HepG2 (cell line): ENCODE data around the gene SMARCB1. TPM values are rescaled to one million over a fixed set of nuclear protein-coding genes. Genes with fewer than 3 reads are reported as not detected.

Source experiments
- ARNT2 ChIP-seq: sonication (generic); formaldehyde crosslinking; IDR thresholded peaks from 2 replicates; pipeline ENCODE4 v1.8.0; 2022; ENCODE audit warnings: mild to moderate bottlenecking, low read depth, missing genetic modification reagents, moderate library complexity
- ASH2L ChIP-seq: fragments of 300-600, 200-600 bp; sonication (generic); IDR thresholded peaks from 2 replicates; pipeline ENCODE4 v1.7.0; 2017; ENCODE audit warnings: low read depth, mild to moderate bottlenecking, moderate library complexity, mixed read lengths, low read length; ENCODE audit not compliant: insufficient read length
- HCFC1 ChIP-seq: fragments of 150-350 bp; IDR thresholded peaks from 2 replicates; pipeline ENCODE4 v1.6.1; 2014; ENCODE audit warnings: low read depth, low read length
- HDAC1 ChIP-seq: sonication (generic); formaldehyde crosslinking; IDR thresholded peaks from 2 replicates; pipeline ENCODE4 v1.5.1; 2020; ENCODE audit warnings: mild to moderate bottlenecking, missing genetic modification reagents
- IKZF4 ChIP-seq: sonication (generic); formaldehyde crosslinking; IDR thresholded peaks from 2 replicates; pipeline ENCODE4 v1.5.1; 2020; ENCODE audit warnings: borderline replicate concordance, mild to moderate bottlenecking, low read depth, missing genetic modification reagents; ENCODE audit errors: not compliant biosample characterization
- KMT2B ChIP-seq: IDR thresholded peaks from 2 replicates; pipeline ENCODE4 v1.6.1; 2016; ENCODE audit warnings: missing genetic modification reagents, missing compliant biosample characterization
- MED1 ChIP-seq: sonication (generic); formaldehyde crosslinking; IDR thresholded peaks from 2 replicates; pipeline ENCODE4 v1.4.0; 2020; ENCODE audit warnings: missing genetic modification reagents
- MTA1 ChIP-seq: sonication (generic); formaldehyde crosslinking; IDR thresholded peaks from 2 replicates; pipeline ENCODE4 v1.4.0; 2020; ENCODE audit warnings: missing genetic modification reagents, mild to moderate bottlenecking, borderline replicate concordance
- PAF1 ChIP-seq: IDR thresholded peaks from 2 replicates; pipeline ENCODE4 v1.6.1; 2016; ENCODE audit warnings: missing genetic modification reagents, missing compliant biosample characterization
- SMARCE1 ChIP-seq: fragments of 450-650 bp; IDR thresholded peaks from 2 replicates; pipeline ENCODE4 v1.6.1; 2017; ENCODE audit warnings: borderline replicate concordance
- SOX5 ChIP-seq: IDR thresholded peaks from 2 replicates; pipeline ENCODE4 v1.6.1; 2016; ENCODE audit warnings: borderline replicate concordance
- SP1 ChIP-seq, 2 experiments: fragments of 450-650 bp in 1 of 2; sonication (generic) in 1 of 2; formaldehyde crosslinking in 1 of 2; IDR thresholded peaks; 2 replicates each; pipeline versions ENCODE4 v1.4.0 to v1.6.1; 2016 to 2020; ENCODE audit warnings: missing genetic modification reagents in 1 of 2
- ZBTB42 ChIP-seq: sonication (generic); formaldehyde crosslinking; IDR thresholded peaks from 2 replicates; pipeline ENCODE4 v1.5.0; 2020; ENCODE audit warnings: mild to moderate bottlenecking, missing genetic modification reagents
- ZNF460 ChIP-seq: sonication (generic); formaldehyde crosslinking; IDR thresholded peaks from 2 replicates; pipeline ENCODE4 v1.5.1; 2020; ENCODE audit warnings: missing genetic modification reagents, mild to moderate bottlenecking, borderline replicate concordance
- ZNF644 ChIP-seq: IDR thresholded peaks from 2 replicates; pipeline ENCODE4 v1.6.1; 2016; ENCODE audit warnings: low read depth
- ZNF777 ChIP-seq: sonication (generic); formaldehyde crosslinking; IDR thresholded peaks from 2 replicates; pipeline ENCODE4 v1.4.0; 2020; ENCODE audit warnings: missing genetic modification reagents
- polyA plus RNA-seq, 8 experiments: library from polyadenylated mRNA; depleted of rRNA in 3 of 8; stranded (reverse) in 7 of 8; unstranded in 1 of 8; fragments of >200 nt; fragmentation: Illumina TruSeq in 4 of 8; extraction: Trizol in 4 of 8; gene quantifications; 2 replicates each; pipeline versions ENCODE4 v1.2.1 to v1.2.3, GENCODE V29; 2011 to 2016; ENCODE audit warnings: low read depth in 4 of 8, missing spikeins in 1 of 8, mixed read lengths in 1 of 8; ENCODE audit not compliant: insufficient read depth in 1 of 8
- total RNA-seq, 5 experiments: library from RNA; depleted of rRNA; stranded (reverse); fragments of >200 nt; fragmentation: Illumina TruSeq; extraction: Trizol; gene quantifications; 2 replicates each; pipeline ENCODE4 v1.2.3, GENCODE V29; 2016; ENCODE audit warnings: low read depth in 1 of 5
- TF ChIP-seq, protein P1 (sequence below): sonication (generic); formaldehyde crosslinking; IDR thresholded peaks from 2 replicates; pipeline ENCODE4 v1.4.0; 2020; ENCODE audit warnings: missing genetic modification reagents
- TF ChIP-seq, protein P2 (sequence below): sonication (generic); formaldehyde crosslinking; IDR thresholded peaks from 2 replicates; pipeline ENCODE4 v1.4.0; 2020; ENCODE audit warnings: mild to moderate bottlenecking, missing genetic modification reagents, borderline replicate concordance
- TF ChIP-seq, protein P3 (sequence below): sonication (generic); formaldehyde crosslinking; IDR thresholded peaks from 2 replicates; pipeline ENCODE4 v1.5.0; 2020; ENCODE audit warnings: mild to moderate bottlenecking, missing genetic modification reagents
- TF ChIP-seq, protein P4 (sequence below): sonication (generic); formaldehyde crosslinking; IDR thresholded peaks from 2 replicates; pipeline ENCODE4 v1.4.0; 2020; ENCODE audit warnings: missing genetic modification reagents, borderline replicate concordance
- TF ChIP-seq, protein P5 (sequence below): sonication (generic); formaldehyde crosslinking; IDR thresholded peaks from 2 replicates; pipeline ENCODE4 v1.8.0; 2023; ENCODE audit warnings: mild to moderate bottlenecking, missing genetic modification reagents

The SMARCB1 gene
- total and polyA plus RNA-seq, 2 of the 13 experiments (the other 11 are each of a cell fraction or from before 2014, with no cell fraction given), result 74.0 to 166 TPM

DNA sequence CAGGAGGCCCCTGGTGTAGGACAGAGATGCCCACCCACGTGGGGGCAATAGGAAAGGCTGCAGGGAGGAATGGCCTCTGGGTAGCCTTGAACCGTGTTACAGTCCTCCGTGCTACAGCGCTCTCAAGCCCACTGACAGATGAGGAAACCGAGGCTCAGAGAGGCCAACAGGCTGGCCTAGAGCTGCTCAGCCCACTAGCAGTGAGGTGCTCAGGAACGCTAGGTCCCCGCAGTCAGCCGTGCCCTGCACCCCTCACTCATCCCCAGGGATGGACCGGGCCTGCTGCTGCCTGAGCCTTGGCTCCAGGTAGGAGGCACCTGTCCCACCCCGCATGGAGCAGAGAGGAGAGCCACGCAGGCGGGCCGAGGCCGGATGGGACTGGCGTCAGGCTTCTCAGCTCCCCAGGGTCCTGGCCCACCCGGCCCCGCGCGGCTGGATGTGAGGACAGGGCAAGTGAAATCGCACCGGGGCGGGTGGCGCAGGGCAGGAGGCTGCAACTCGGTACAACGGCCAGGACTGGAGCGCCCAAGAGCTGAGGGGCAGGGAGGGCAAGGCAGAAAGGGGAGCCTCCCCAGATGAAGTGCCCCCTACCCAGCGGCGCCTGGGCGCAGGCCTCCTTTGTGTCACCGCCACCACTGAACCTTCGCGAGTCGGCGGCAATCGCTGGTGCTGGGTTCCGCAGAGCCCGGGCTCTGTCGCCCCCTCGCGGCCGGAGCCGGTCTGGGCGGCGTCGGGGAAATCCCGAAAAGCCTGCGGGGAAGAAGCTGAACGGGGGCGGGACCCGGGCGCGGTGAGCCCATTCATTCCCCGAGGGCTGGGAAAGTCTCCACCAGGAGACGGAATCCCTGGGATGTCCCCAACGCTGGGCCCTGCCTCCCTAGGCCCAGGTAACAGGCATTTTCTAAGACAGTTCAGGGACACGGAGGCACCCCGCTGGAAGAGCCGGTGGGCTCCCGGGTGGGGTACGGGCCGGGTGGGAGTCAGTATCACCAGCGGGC, 62.5 kb downstream of the SMARCB1 start (continued):
- TF ChIP-seq, protein P1, sequence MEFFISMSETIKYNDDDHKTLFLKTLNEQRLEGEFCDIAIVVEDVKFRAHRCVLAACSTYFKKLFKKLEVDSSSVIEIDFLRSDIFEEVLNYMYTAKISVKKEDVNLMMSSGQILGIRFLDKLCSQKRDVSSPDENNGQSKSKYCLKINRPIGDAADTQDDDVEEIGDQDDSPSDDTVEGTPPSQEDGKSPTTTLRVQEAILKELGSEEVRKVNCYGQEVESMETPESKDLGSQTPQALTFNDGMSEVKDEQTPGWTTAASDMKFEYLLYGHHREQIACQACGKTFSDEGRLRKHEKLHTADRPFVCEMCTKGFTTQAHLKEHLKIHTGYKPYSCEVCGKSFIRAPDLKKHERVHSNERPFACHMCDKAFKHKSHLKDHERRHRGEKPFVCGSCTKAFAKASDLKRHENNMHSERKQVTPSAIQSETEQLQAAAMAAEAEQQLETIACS (CRISPR knock-in tag), result no peak
- TF ChIP-seq ZBTB42 (CRISPR knock-in tag) (0 out of 2 replicates have a peak, but pooled peaks have one; percentile 34), MED1 (CRISPR knock-in tag) (peak; percentile 51; the same call in 1 of the 2 replicates), ZNF644 (CRISPR knock-in tag) (no peak), KMT2B (CRISPR knock-in tag) (no peak), HDAC1 (CRISPR knock-in tag) (peak; percentile 79), SP1 (IDR thresholded peaks at IDR 0.05) (no peak), SP1 (CRISPR knock-in tag; IDR thresholded peaks at IDR 0.05) (peak; percentile 44; the same call in 1 of the 2 replicates), IKZF4 (CRISPR knock-in tag) (no peak), HCFC1 (no peak), SOX5 (peak; percentile 45; the same call in 1 of the 2 replicates), ZNF460 (CRISPR knock-in tag) (peak; percentile 76; the same call in 1 of the 2 replicates), ZNF777 (CRISPR knock-in tag) (peak; percentile 82), SMARCE1 (no peak), PAF1 (no peak), ARNT2 (CRISPR knock-in tag) (0 out of 2 replicates have a peak, but pooled peaks have one; percentile 69), ASH2L (no peak), MTA1 (CRISPR knock-in tag) (no peak)
- TF ChIP-seq, protein P2, sequence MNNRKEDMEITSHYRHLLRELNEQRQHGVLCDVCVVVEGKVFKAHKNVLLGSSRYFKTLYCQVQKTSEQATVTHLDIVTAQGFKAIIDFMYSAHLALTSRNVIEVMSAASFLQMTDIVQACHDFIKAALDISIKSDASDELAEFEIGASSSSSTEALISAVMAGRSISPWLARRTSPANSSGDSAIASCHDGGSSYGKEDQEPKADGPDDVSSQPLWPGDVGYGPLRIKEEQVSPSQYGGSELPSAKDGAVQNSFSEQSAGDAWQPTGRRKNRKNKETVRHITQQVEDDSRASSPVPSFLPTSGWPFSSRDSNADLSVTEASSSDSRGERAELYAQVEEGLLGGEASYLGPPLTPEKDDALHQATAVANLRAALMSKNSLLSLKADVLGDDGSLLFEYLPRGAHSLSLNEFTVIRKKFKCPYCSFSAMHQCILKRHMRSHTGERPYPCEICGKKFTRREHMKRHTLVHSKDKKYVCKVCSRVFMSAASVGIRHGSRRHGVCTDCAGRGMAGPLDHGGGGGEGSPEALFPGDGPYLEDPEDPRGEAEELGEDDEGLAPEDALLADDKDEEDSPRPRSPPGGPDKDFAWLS (CRISPR knock-in tag), result no peak
- TF ChIP-seq, protein P3, sequence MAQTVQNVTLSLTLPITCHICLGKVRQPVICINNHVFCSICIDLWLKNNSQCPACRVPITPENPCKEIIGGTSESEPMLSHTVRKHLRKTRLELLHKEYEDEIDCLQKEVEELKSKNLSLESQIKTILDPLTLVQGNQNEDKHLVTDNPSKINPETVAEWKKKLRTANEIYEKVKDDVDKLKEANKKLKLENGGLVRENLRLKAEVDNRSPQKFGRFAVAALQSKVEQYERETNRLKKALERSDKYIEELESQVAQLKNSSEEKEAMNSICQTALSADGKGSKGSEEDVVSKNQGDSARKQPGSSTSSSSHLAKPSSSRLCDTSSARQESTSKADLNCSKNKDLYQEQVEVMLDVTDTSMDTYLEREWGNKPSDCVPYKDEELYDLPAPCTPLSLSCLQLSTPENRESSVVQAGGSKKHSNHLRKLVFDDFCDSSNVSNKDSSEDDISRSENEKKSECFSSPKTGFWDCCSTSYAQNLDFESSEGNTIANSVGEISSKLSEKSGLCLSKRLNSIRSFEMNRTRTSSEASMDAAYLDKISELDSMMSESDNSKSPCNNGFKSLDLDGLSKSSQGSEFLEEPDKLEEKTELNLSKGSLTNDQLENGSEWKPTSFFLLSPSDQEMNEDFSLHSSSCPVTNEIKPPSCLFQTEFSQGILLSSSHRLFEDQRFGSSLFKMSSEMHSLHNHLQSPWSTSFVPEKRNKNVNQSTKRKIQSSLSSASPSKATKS (CRISPR knock-in tag), result no peak
- TF ChIP-seq, protein P4, sequence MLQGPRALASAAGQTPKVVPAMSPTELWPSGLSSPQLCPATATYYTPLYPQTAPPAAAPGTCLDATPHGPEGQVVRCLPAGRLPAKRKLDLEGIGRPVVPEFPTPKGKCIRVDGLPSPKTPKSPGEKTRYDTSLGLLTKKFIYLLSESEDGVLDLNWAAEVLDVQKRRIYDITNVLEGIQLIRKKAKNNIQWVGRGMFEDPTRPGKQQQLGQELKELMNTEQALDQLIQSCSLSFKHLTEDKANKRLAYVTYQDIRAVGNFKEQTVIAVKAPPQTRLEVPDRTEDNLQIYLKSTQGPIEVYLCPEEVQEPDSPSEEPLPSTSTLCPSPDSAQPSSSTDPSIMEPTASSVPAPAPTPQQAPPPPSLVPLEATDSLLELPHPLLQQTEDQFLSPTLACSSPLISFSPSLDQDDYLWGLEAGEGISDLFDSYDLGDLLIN (CRISPR knock-in tag), result no peak
- TF ChIP-seq, protein P5, sequence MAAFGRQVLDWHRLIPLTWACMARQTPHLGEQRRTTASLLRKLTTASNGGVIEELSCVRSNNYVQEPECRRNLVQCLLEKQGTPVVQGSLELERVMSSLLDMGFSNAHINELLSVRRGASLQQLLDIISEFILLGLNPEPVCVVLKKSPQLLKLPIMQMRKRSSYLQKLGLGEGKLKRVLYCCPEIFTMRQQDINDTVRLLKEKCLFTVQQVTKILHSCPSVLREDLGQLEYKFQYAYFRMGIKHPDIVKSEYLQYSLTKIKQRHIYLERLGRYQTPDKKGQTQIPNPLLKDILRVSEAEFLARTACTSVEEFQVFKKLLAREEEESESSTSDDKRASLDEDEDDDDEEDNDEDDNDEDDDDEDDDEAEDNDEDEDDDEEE (CRISPR knock-in tag), result no peak
